Activated T-cell treated with anti-CD3 and anti-CD28 coated beads, Interleukin-2, amount 50 U/mL, for 72 hours (primary cell): Measurements from ENCODE around the gene C1RL. TPM values are rescaled to one million over a fixed set of nuclear protein-coding genes. Genes with fewer than 3 reads are reported as not detected.
A peak's percentile ranks its signal among the peaks of the same experiment; 100 is the strongest.

Experiments used
- ATAC-seq, 2 donors: fragments of 150-1000 bp; cut with Tn5 transposase; replicated peaks in 1 of 2; 2 replicates each; pipeline ENCODE4 v1.10.0; 2021; ENCODE audit warnings: moderate library complexity in 2 of 2, mild to moderate bottlenecking in 1 of 2
- DNase-seq, 2 donors: peaks; one replicate each; pipeline ENCODE4 v3.0.0; 2021 to 2022; ENCODE audit warnings: mixed read lengths in 1 of 2
- H3K27ac Mint-ChIP-seq: one replicate; pipeline ENCODE4 v1.8.0; 2022; ENCODE audit warnings: mild to moderate bottlenecking, moderate library complexity, mixed read lengths
- H3K27me3 Mint-ChIP-seq: one replicate; pipeline ENCODE4 v1.8.0; 2022; ENCODE audit warnings: low read depth, mixed read lengths
- H3K36me3 Mint-ChIP-seq, 2 donors: one replicate each; pipeline ENCODE4 v1.8.0; 2022; ENCODE audit warnings: mixed read lengths in 2 of 2, mild to moderate bottlenecking in 1 of 2; ENCODE audit not compliant: insufficient read depth in 2 of 2
- H3K4me1 Mint-ChIP-seq: one replicate; pipeline ENCODE4 v1.8.0; 2022; ENCODE audit warnings: low read depth, mixed read lengths
- H3K4me3 Mint-ChIP-seq, 2 donors: one replicate each; pipeline ENCODE4 v1.8.0; 2022; ENCODE audit warnings: mild to moderate bottlenecking in 2 of 2, mixed read lengths in 2 of 2, moderate library complexity in 2 of 2
- H3K9me3 Mint-ChIP-seq, 2 donors: one replicate each; pipeline ENCODE4 v1.8.0; 2022; ENCODE audit warnings: mixed read lengths in 2 of 2
- total RNA-seq, 2 donors: library from RNA; stranded (reverse); gene quantifications; one replicate each; pipeline ENCODE4 v1.2.3, GENCODE V29; 2022

Gene C1RL
- total RNA-seq, 2 donors from 2014 or later = 22.6 to 27.4 TPM

GRCh38 chr12:7145671-7146070, 36.7 kb upstream of the C1RL start:
- Mint-ChIP-seq H3K4me1 (no peaks in the 10 kb centered on the region), H3K27me3 (no peaks in the 10 kb centered on the region), H3K36me3 (peaks cover 8 to 11% of the 10 kb centered on the region in 2 donors), H3K27ac (no peak overlapping the region), H3K9me3 (no peaks in the 10 kb centered on the region), H3K4me3 (no peak overlapping the region)
- DNase-seq (no peak), ATAC-seq (no peak)

- no peaks in the 10 kb centered on the region for H3K9me3 Mint-ChIP-seq
- H3K4me3 Mint-ChIP-seq = no peak overlapping the region
- H3K27ac Mint-ChIP-seq = no peak overlapping the region
- no peaks in the 10 kb centered on the region for H3K27me3 Mint-ChIP-seq
- H3K36me3 Mint-ChIP-seq = peaks cover 4 to 6% of the 10 kb centered on the region in 2 donors
- DNase-seq (no peak), ATAC-seq (peak in 1 of 2 donors; percentile 26)
- no peaks in the 10 kb centered on the region for H3K4me1 Mint-ChIP-seq
These were observed 35.6 kb upstream of the C1RL start for GRCh38 chr12:7144414-7145120.

- Mint-ChIP-seq H3K27ac (no peak overlapping the region), H3K4me1 (no peaks in the 10 kb centered on the region), H3K36me3 (peaks cover 4 to 13% of the 10 kb centered on the region in 2 donors), H3K27me3 (no peaks in the 10 kb centered on the region), H3K9me3 (no peaks in the 10 kb centered on the region), H3K4me3 (no peak overlapping the region)
- DNase-seq (no peak), ATAC-seq (no peak)
These were observed 34.5 kb upstream of the C1RL start for GRCh38 chr12:7143564-7143963.

DNA sequence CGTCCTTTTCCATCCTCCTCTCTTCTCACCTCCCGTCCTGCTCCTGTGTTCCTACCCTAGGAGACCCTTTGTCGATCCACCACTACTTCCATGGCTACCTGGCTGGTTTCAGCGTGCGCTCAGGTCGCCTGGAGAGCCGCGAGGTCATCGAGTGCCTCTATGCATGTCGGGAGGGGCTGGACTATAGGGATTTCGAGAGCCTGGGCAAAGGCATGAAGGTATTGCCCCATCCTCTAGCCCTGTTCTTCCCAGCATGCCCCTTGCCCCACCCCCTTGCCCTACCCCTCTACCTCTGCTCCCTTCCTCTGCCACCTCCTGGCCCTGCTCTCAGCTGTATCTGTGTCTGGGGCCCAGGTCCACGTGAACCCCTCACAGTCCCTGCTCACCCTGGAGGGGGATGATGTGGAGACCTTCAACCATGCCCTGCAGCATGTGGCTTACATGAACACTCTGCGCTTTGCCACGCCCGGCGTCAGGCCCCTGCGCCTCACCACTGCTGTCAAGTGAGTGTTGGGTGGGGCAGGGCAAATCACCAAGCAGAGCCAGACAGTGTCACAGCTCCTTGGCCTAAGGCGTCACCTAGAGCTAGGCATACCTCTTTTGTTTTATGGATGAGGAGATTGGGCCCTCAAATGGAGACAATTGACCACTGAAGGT, 33.9 kb upstream of the C1RL start:
- H3K4me3 Mint-ChIP-seq = no peak overlapping the region
- H3K27me3 Mint-ChIP-seq = no peaks in the 10 kb centered on the region
- no peaks in the 10 kb centered on the region for H3K9me3 Mint-ChIP-seq
- no peaks in the 10 kb centered on the region for H3K4me1 Mint-ChIP-seq
- DNase-seq (no peak), ATAC-seq (no peak)
- H3K27ac Mint-ChIP-seq = no peak overlapping the region
- H3K36me3 Mint-ChIP-seq = peaks cover 4 to 15% of the 10 kb centered on the region in 2 donors

GRCh38 chr12:7142056-7142644, 33.1 kb upstream of the C1RL start:
- Mint-ChIP-seq H3K9me3 (no peaks in the 10 kb centered on the region), H3K36me3 (peaks cover 4 to 15% of the 10 kb centered on the region in 2 donors), H3K27ac (no peak overlapping the region), H3K4me3 (no peak overlapping the region), H3K4me1 (no peaks in the 10 kb centered on the region), H3K27me3 (no peaks in the 10 kb centered on the region)
- peak; percentile 50 to 59 for DNase-seq
- ATAC-seq = peak; percentile 68 to 72

- Mint-ChIP-seq H3K27ac (no peak overlapping the region), H3K9me3 (no peaks in the 10 kb centered on the region), H3K4me1 (no peaks in the 10 kb centered on the region), H3K36me3 (peaks cover 4 to 15% of the 10 kb centered on the region in 2 donors), H3K4me3 (no peak overlapping the region), H3K27me3 (no peaks in the 10 kb centered on the region)
- DNase-seq (no peak), ATAC-seq (no peak)
These were observed 32.5 kb upstream of the C1RL start for GRCh38 chr12:7141351-7142005.

- H3K4me3 Mint-ChIP-seq = no peak overlapping the region
- ATAC-seq (no peak), DNase-seq (no peak)
- no peak overlapping the region for H3K27ac Mint-ChIP-seq
- H3K36me3 Mint-ChIP-seq = peaks cover 2 to 17% of the 10 kb centered on the region in 2 donors
- H3K4me1 Mint-ChIP-seq = no peaks in the 10 kb centered on the region
- no peaks in the 10 kb centered on the region for H3K27me3 Mint-ChIP-seq
- H3K9me3 Mint-ChIP-seq = no peaks in the 10 kb centered on the region
These were observed 30.2 kb upstream of the C1RL start for GRCh38 chr12:7139200-7139599.

GRCh38 chr12:7137908-7138307, 28.9 kb upstream of the C1RL start:
- DNase-seq (no peak), ATAC-seq (no peak)
- H3K27me3 Mint-ChIP-seq = no peaks in the 10 kb centered on the region
- H3K36me3 Mint-ChIP-seq = peaks cover 4 to 24% of the 10 kb centered on the region in 2 donors
- H3K9me3 Mint-ChIP-seq = no peaks in the 10 kb centered on the region
- no peaks in the 10 kb centered on the region for H3K4me1 Mint-ChIP-seq
- no peak overlapping the region for H3K27ac Mint-ChIP-seq
- no peak overlapping the region for H3K4me3 Mint-ChIP-seq

DNA sequence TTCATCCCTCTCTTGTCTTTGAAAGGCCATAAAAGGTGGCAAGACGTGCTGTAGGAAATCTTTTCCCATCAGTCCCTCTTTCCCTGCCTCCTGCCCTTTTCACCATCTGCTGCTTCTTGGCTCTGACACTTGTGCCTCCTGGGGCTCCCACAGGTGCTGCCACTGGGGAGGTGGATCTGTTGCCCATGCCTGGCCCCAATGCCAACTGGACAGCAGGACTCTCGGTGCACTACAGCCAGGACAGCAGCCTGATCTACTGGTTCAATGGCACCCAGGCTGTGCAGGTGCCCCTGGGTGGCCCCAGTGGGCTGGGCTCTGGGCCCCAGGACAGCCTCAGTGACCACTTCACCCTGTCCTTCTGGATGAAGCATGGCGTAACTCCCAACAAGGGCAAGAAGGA, 27.7 kb upstream of the C1RL start:
- H3K27me3 Mint-ChIP-seq = no peaks in the 10 kb centered on the region

GRCh38 chr12:7136071-7136470, 27.1 kb upstream of the C1RL start:
- Mint-ChIP-seq H3K27me3 (no peaks in the 10 kb centered on the region), H3K4me1 (peaks cover 17% of the 10 kb centered on the region), H3K36me3 (peaks cover 2 to 19% of the 10 kb centered on the region in 2 donors), H3K27ac (no peak overlapping the region), H3K9me3 (no peaks in the 10 kb centered on the region), H3K4me3 (no peak overlapping the region)
- no peak for ATAC-seq
- no peak for DNase-seq

More for the DNA sequence above, 27.7 kb upstream of the C1RL start:
- no peak overlapping the region for H3K27ac Mint-ChIP-seq
- DNase-seq = no peak
- H3K9me3 Mint-ChIP-seq = no peaks in the 10 kb centered on the region
- H3K36me3 Mint-ChIP-seq = peaks cover 4 to 23% of the 10 kb centered on the region in 2 donors
- ATAC-seq = no peak
- no peak overlapping the region for H3K4me3 Mint-ChIP-seq
- H3K4me1 Mint-ChIP-seq = peaks cover 11% of the 10 kb centered on the region

GRCh38 chr12:7134396-7135166, 25.6 kb upstream of the C1RL start:
- DNase-seq = no peak
- Mint-ChIP-seq H3K9me3 (no peaks in the 10 kb centered on the region), H3K4me3 (no peak overlapping the region), H3K27me3 (no peaks in the 10 kb centered on the region), H3K27ac (no peak overlapping the region), H3K36me3 (peaks cover 2 to 19% of the 10 kb centered on the region in 2 donors), H3K4me1 (peaks cover 25% of the 10 kb centered on the region)
- no peak for ATAC-seq

DNA sequence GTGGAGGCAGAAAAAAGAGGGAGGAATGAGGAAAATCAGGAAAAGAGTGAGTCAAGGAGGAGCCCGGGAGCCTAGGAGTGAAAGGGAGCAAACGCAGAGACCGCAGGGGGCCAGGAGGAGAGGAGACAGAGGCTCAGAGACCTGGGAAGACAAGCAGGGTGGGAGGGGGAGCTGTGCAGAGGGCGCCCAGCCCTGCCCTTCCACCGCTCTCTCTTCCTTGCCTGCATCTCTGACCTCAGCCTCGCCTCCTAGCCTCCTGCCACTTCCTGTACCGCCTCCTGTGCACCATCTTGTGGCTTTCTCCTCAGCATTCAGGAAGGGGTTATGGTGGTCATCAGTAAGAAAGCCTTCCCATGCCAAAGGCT, 22.5 kb upstream of the C1RL start:
- peak overlapping the region; percentile 5 for H3K27ac Mint-ChIP-seq

More for the DNA sequence above, 22.5 kb upstream of the C1RL start:
- Mint-ChIP-seq H3K27me3 (no peaks in the 10 kb centered on the region), H3K9me3 (no peaks in the 10 kb centered on the region), H3K36me3 (peaks cover 2 to 11% of the 10 kb centered on the region in 2 donors), H3K4me3 (peak overlapping the region; percentile 87 to 92), H3K4me1 (peaks cover 39% of the 10 kb centered on the region)
- peak in 1 of 2 donors; percentile 10 for DNase-seq
- ATAC-seq = peak in 1 of 2 donors; percentile 16
